T-cell (primary cell): Measurements from ENCODE around the gene VPS35L. TPM values are rescaled to one million over a fixed set of nuclear protein-coding genes. Genes with fewer than 3 reads are reported as not detected.
A peak's percentile ranks its signal among the peaks of the same experiment; 100 is the strongest.

ENCODE experiments used
- ATAC-seq, 4 experiments: fragments of 200-7000 bp in 3 of 4; fragments of 150-1000 bp in 1 of 4; cut with Tn5 transposase; replicated peaks in 1 of 4; 1 replicate in 3 of 4; 2 replicates in 1 of 4; pipeline ENCODE4 v1.10.0; 2021; ENCODE audit warnings: moderate library complexity in 3 of 4, mild to moderate bottlenecking in 2 of 4, moderate number of reproducible peaks in 1 of 4
- CTCF ChIA-PET, 2 donors: fragments of 300-600 bp; sonication (Branson Sonifier 250); formaldehyde crosslinking; loops; one replicate each; lab custom pipeline; 2022; ENCODE audit warnings: antibody characterized with exemption in 2 of 2; lab: Charles Lee
- POLR2A ChIA-PET, 2 donors: fragments of 300-600 bp; sonication (Branson Sonifier 250); formaldehyde crosslinking; loops; one replicate each; lab custom pipeline; 2022; ENCODE audit warnings: antibody characterized with exemption in 2 of 2; lab: Charles Lee
- DNase-seq, 35 experiments: peaks; one replicate each; pipeline versions ENCODE4 v3.0.0 to v3.0.0-alpha.2; 2013 to 2023
- H3K27ac ChIP-seq: one replicate; pipeline ENCODE4 v1.5.1; 2013; ENCODE audit warnings: low read length
- H3K27me3 ChIP-seq, 2 experiments: replicated peaks in 1 of 2; 1 replicate in 1 of 2; 2 replicates in 1 of 2; pipeline versions ENCODE4 v1.6.1 to v1.7.0; 2013; ENCODE audit warnings: low read length in 1 of 2, mixed read lengths in 1 of 2; ENCODE audit not compliant: control insufficient read depth in 2 of 2, insufficient read depth in 2 of 2; ENCODE audit errors: extremely low read depth in 1 of 2
- H3K36me3 ChIP-seq, 2 donors: 1 replicate in 1 of 2; 2 replicates in 1 of 2; pipeline versions ENCODE4 v1.6.1 to v1.7.0; 2013; ENCODE audit warnings: low read length in 1 of 2; ENCODE audit not compliant: control insufficient read depth in 2 of 2, insufficient read depth in 1 of 2; ENCODE audit errors: extremely low read depth in 1 of 2
- H3K4me1 ChIP-seq, 2 experiments: 1 replicate in 1 of 2; 2 replicates in 1 of 2; pipeline versions ENCODE4 v1.6.1 to v1.7.0; 2013; ENCODE audit warnings: low read length in 2 of 2, mixed read lengths in 1 of 2; ENCODE audit not compliant: insufficient read depth in 2 of 2, control insufficient read depth in 1 of 2; ENCODE audit errors: extremely low read depth in 1 of 2
- H3K4me3 ChIP-seq, 2 donors: 1 replicate in 1 of 2; 2 replicates in 1 of 2; pipeline versions ENCODE4 v1.5.1 to v1.7.0; 2013; ENCODE audit warnings: mild to moderate bottlenecking in 2 of 2, low read length in 1 of 2, moderate library complexity in 1 of 2; ENCODE audit not compliant: control insufficient read depth in 1 of 2; ENCODE audit errors: extremely low read depth in 1 of 2
- H3K9me3 ChIP-seq: 2 replicates; pipeline ENCODE4 v1.7.0; 2013
- H3K27ac Mint-ChIP-seq, 2 donors: one replicate each; pipeline ENCODE4 v1.8.0; 2020 to 2021; ENCODE audit warnings: mild to moderate bottlenecking in 2 of 2, mixed read lengths in 2 of 2
- H3K27me3 Mint-ChIP-seq, 2 donors: one replicate each; pipeline ENCODE4 v1.8.0; 2021 to 2022; ENCODE audit warnings: mixed read lengths in 2 of 2
- H3K36me3 Mint-ChIP-seq: one replicate; pipeline ENCODE4 v1.8.0; 2021; ENCODE audit warnings: mixed read lengths
- H3K4me1 Mint-ChIP-seq, 3 donors: one replicate each; pipeline ENCODE4 v1.8.0; 2020 to 2022; ENCODE audit warnings: mixed read lengths in 3 of 3, mild to moderate bottlenecking in 1 of 3
- H3K4me3 Mint-ChIP-seq, 3 donors: one replicate each; pipeline ENCODE4 v1.8.0; 2020 to 2022; ENCODE audit warnings: mild to moderate bottlenecking in 3 of 3, mixed read lengths in 3 of 3, moderate library complexity in 3 of 3
- H3K9me3 Mint-ChIP-seq, 3 donors: one replicate each; pipeline ENCODE4 v1.8.0; 2020 to 2022; ENCODE audit warnings: mixed read lengths in 3 of 3
- WGBS: methylation state at CpG from one replicate; pipeline ENCODE4 v1.1.5; 2013; ENCODE audit warnings: missing lambda C conversion rate; ENCODE audit not compliant: insufficient coverage; 5-methylcytosine and 5-hydroxymethylcytosine counted together
- total RNA-seq, 35 experiments: library from RNA in 6 of 35; stranded (reverse) in 6 of 35; fragments of 120-200 nt in 1 of 35; gene quantifications; one replicate each; pipeline versions ENCODE4 v1.2.1 to v1.2.4 and lab custom pipeline; 2013 to 2026

VPS35L gene
- total RNA-seq, 5 donors from 2014 or later (not counting 1 experiment from before 2014, with no cell fraction given): 40.2 to 46.9 (median 42.9) TPM

GRCh38 chr16:19578378-19578971 lies 23.0 kb downstream of the VPS35L start:
- Histone ChIP-seq H3K4me3 (no peak overlapping the region), H3K9me3 (no peaks in the 10 kb centered on the region), H3K27ac (no peak overlapping the region), H3K36me3 (peaks cover 7 to 74% of the 10 kb centered on the region in 2 donors), H3K4me1 (no peaks in the 10 kb centered on the region), H3K27me3 (no peaks in the 10 kb centered on the region)
- no peaks in the 10 kb centered on the region for H3K9me3 Mint-ChIP-seq
- H3K27me3 Mint-ChIP-seq: no peaks in the 10 kb centered on the region
- H3K4me3 Mint-ChIP-seq: no peak overlapping the region
- no peaks in the 10 kb centered on the region for H3K4me1 Mint-ChIP-seq
- POLR2A ChIA-PET: no interaction called here
- WGBS: 96% methylated on average over 7 of the region's 10 CpGs
- no peak overlapping the region for H3K27ac Mint-ChIP-seq
- peaks cover 66% of the 10 kb centered on the region for H3K36me3 Mint-ChIP-seq
- ATAC-seq: no peak
- CTCF ChIA-PET: interaction anchor here in 1 of 2 donors (1.0 kb wide), 1 partner anchor 10 kb away, joined by 6 read pairs; no protein-coding TSS in a partner anchor
- no peak for DNase-seq

GRCh38 chr16:19582050-19582831 lies 26.7 kb downstream of the VPS35L start:
- Histone ChIP-seq H3K27ac (no peak overlapping the region), H3K36me3 (peaks cover 4 to 63% of the 10 kb centered on the region in 2 donors), H3K9me3 (no peaks in the 10 kb centered on the region), H3K4me3 (no peak overlapping the region), H3K27me3 (no peaks in the 10 kb centered on the region), H3K4me1 (no peaks in the 10 kb centered on the region)
- POLR2A ChIA-PET: no interaction called here
- Mint-ChIP-seq H3K4me1 (peaks cover 0 to 4% (median 0%) of the 10 kb centered on the region in 3 donors), H3K27me3 (no peaks in the 10 kb centered on the region), H3K36me3 (peaks cover 68% of the 10 kb centered on the region), H3K27ac (no peak overlapping the region), H3K4me3 (no peak overlapping the region), H3K9me3 (no peaks in the 10 kb centered on the region)
- no CpG with 5 or more reads among the region's 10 CpGs for WGBS
- CTCF ChIA-PET: interaction anchor here in 1 of 2 donors (0.6 kb wide), 1 partner anchor 23 kb away, joined by 3 read pairs; no protein-coding TSS in a partner anchor
- ATAC-seq (no peak), DNase-seq (no peak)

GRCh38 chr16:19583665-19584300 lies 28.3 kb downstream of the VPS35L start:
- CTCF ChIA-PET: interaction anchor here (0.6 to 1.8 kb wide), 23 partner anchors 9 to 1282 kb away, joined by 3 to 20 read pairs (median 4); partner anchors contain the start of gene VPS35L (in 1 of the 2)
- no CpG with 5 or more reads among the region's 5 CpGs for WGBS
- Mint-ChIP-seq H3K9me3 (no peaks in the 10 kb centered on the region), H3K4me1 (peaks cover 0 to 4% (median 0%) of the 10 kb centered on the region in 3 donors), H3K27ac (no peak overlapping the region), H3K4me3 (no peak overlapping the region), H3K27me3 (no peaks in the 10 kb centered on the region), H3K36me3 (peaks cover 62% of the 10 kb centered on the region)
- POLR2A ChIA-PET: interaction anchor here in 1 of 2 donors (0.6 kb wide), 1 partner anchor 302 kb away, joined by 3 read pairs; no protein-coding TSS in a partner anchor
- Histone ChIP-seq H3K27ac (no peak overlapping the region), H3K36me3 (peaks cover 4 to 53% of the 10 kb centered on the region in 2 donors), H3K27me3 (no peaks in the 10 kb centered on the region), H3K4me3 (no peak overlapping the region), H3K9me3 (no peaks in the 10 kb centered on the region), H3K4me1 (no peaks in the 10 kb centered on the region)
- DNase-seq (peak in 14 of 35 experiments; percentile 2 to 59 (median 12)), ATAC-seq (peak; percentile 53 to 77 (median 58))

GRCh38 chr16:19588661-19589060 lies 33.2 kb downstream of the VPS35L start:
- Mint-ChIP-seq H3K36me3 (peaks cover 34% of the 10 kb centered on the region), H3K27me3 (no peaks in the 10 kb centered on the region), H3K27ac (no peak overlapping the region), H3K4me1 (peaks cover 0 to 4% (median 0%) of the 10 kb centered on the region in 3 donors), H3K4me3 (no peak overlapping the region), H3K9me3 (no peaks in the 10 kb centered on the region)
- CTCF ChIA-PET: no interaction called here
- POLR2A ChIA-PET: no interaction called here
- no peak overlapping the region for H3K4me3 ChIP-seq
- no peaks in the 10 kb centered on the region for H3K27me3 ChIP-seq
- ATAC-seq: no peak
- DNase-seq: no peak
- 90% methylated on average over 2 of the region's 5 CpGs for WGBS
- peaks cover 4 to 34% of the 10 kb centered on the region in 2 donors for H3K36me3 ChIP-seq
- H3K9me3 ChIP-seq: no peaks in the 10 kb centered on the region
- H3K4me1 ChIP-seq: no peaks in the 10 kb centered on the region
- no peak overlapping the region for H3K27ac ChIP-seq

- Mint-ChIP-seq H3K4me1 (peaks cover 0 to 2% (median 0%) of the 10 kb centered on the region in 3 donors), H3K27ac (no peak overlapping the region), H3K36me3 (peaks cover 30% of the 10 kb centered on the region), H3K4me3 (no peak overlapping the region), H3K9me3 (no peaks in the 10 kb centered on the region), H3K27me3 (no peaks in the 10 kb centered on the region)
- Histone ChIP-seq H3K9me3 (no peaks in the 10 kb centered on the region), H3K27ac (no peak overlapping the region), H3K36me3 (peaks cover 4 to 36% of the 10 kb centered on the region in 2 donors), H3K27me3 (no peaks in the 10 kb centered on the region), H3K4me1 (no peaks in the 10 kb centered on the region), H3K4me3 (no peak overlapping the region)
- ChIA-PET CTCF (interaction anchor here in 1 of 2 donors (1.6 kb wide), 1 partner anchor 298 kb away, joined by 5 read pairs; no protein-coding TSS in a partner anchor), POLR2A (no interaction called here)
- ATAC-seq (no peak), DNase-seq (no peak)
- WGBS: 88% methylated on average over 1 of the region's 5 CpGs
Measured at GRCh38 chr16:19589106-19589505, 33.6 kb downstream of the VPS35L start.

- ChIA-PET CTCF (interaction anchor here in 1 of 2 donors (0.5 to 1.6 kb wide), 4 partner anchors 16 to 297 kb away, joined by 3 to 5 read pairs (median 5); no protein-coding TSS in a partner anchor), POLR2A (no interaction called here)
- ATAC-seq (no peak), DNase-seq (no peak)
- no peak overlapping the region for H3K4me3 Mint-ChIP-seq
- no peaks in the 10 kb centered on the region for H3K27me3 ChIP-seq
- peaks cover 4 to 37% of the 10 kb centered on the region in 2 donors for H3K36me3 ChIP-seq
- WGBS: 100% methylated on average over 1 of the region's 8 CpGs
- no peaks in the 10 kb centered on the region for H3K9me3 ChIP-seq
- no peaks in the 10 kb centered on the region for H3K4me1 ChIP-seq
- no peak overlapping the region for H3K27ac ChIP-seq
- H3K9me3 Mint-ChIP-seq: no peaks in the 10 kb centered on the region
- no peak overlapping the region for H3K4me3 ChIP-seq
- H3K36me3 Mint-ChIP-seq: peaks cover 30% of the 10 kb centered on the region
- no peak overlapping the region for H3K27ac Mint-ChIP-seq
- no peaks in the 10 kb centered on the region for H3K27me3 Mint-ChIP-seq
- H3K4me1 Mint-ChIP-seq: peaks cover 0 to under 1% (median 0%) of the 10 kb centered on the region in 3 donors
Measured at GRCh38 chr16:19589771-19590302, 34.3 kb downstream of the VPS35L start.
